ENCODE data around the gene ERCC2. TPM values are rescaled to one million over a fixed set of nuclear protein-coding genes. Genes with fewer than 3 reads are reported as not detected.

The ERCC2 gene
- total and polyA plus RNA-seq, 5 donors = 9.6 to 15.7 (median 11.5) TPM

Other genes with a start within 250 kb of the ERCC2 start
- gene NKPD1, start 209.6 kb downstream of the ERCC2 start, total RNA-seq = under 1 TPM in 1 of 4 donors, not detected in 3; 0.06 TPM
- gene NKPD1, start 209.6 kb downstream of the ERCC2 start, polyA plus RNA-seq = 0.07 TPM
- gene TRAPPC6A, start 192.3 kb downstream of the ERCC2 start, total RNA-seq = 10 to 100 TPM; 15.2 to 19.4 (median 17.2) TPM
- gene TRAPPC6A, start 192.3 kb downstream of the ERCC2 start, polyA plus RNA-seq = 26.5 TPM
- gene BLOC1S3, start 191.8 kb downstream of the ERCC2 start, total RNA-seq = 1 to 10 TPM; 3.8 to 8.2 (median 6.2) TPM
- gene BLOC1S3, start 191.8 kb downstream of the ERCC2 start, polyA plus RNA-seq = 2.4 TPM
- 1 to 10 TPM; 3.4 to 5.6 (median 4.5) TPM for gene EXOC3L2, start 125.2 kb downstream of the ERCC2 start, total RNA-seq
- 2.7 TPM for gene EXOC3L2, start 125.2 kb downstream of the ERCC2 start, polyA plus RNA-seq
- gene MARK4, start 119.3 kb downstream of the ERCC2 start, total RNA-seq = 10 to 100 TPM; 29.0 to 54.5 (median 40.4) TPM
- gene MARK4, start 119.3 kb downstream of the ERCC2 start, polyA plus RNA-seq = 21.0 TPM
- gene CKM, start 47.7 kb downstream of the ERCC2 start, total RNA-seq = 1,000 to 10,000 TPM; 2,910 to 4,826 (median 3,330) TPM
- gene CKM, start 47.7 kb downstream of the ERCC2 start, polyA plus RNA-seq = 5,160 TPM
- gene KLC3, start 29.8 kb downstream of the ERCC2 start, total RNA-seq = not detected
- 0.18 TPM for gene KLC3, start 29.8 kb downstream of the ERCC2 start, polyA plus RNA-seq
- 100 to 1,000 TPM; 131 to 161 (median 150) TPM for gene PPP1R13L, start 34.5 kb upstream of the ERCC2 start, total RNA-seq
- gene PPP1R13L, start 34.5 kb upstream of the ERCC2 start, polyA plus RNA-seq = 100 TPM
- 1 to 10 TPM; 4.0 to 6.3 (median 5.0) TPM for gene POLR1G, start 36.1 kb upstream of the ERCC2 start, total RNA-seq
- 4.0 TPM for gene POLR1G, start 36.1 kb upstream of the ERCC2 start, polyA plus RNA-seq
- 100 to 1,000 TPM; 133 to 143 (median 139) TPM for gene ERCC1, start 53.3 kb upstream of the ERCC2 start, total RNA-seq
- 139 TPM for gene ERCC1, start 53.3 kb upstream of the ERCC2 start, polyA plus RNA-seq
- gene FOSB, start 97.4 kb upstream of the ERCC2 start, total RNA-seq = 10 to 100 TPM in 1 of 4 donors, 1 to 10 TPM in 3; 1.6 to 16.3 (median 6.1) TPM
- 57.8 TPM for gene FOSB, start 97.4 kb upstream of the ERCC2 start, polyA plus RNA-seq
- gene RTN2, start 126.5 kb upstream of the ERCC2 start, total RNA-seq = 10 to 100 TPM; 18.7 to 26.4 (median 20.4) TPM
- gene RTN2, start 126.5 kb upstream of the ERCC2 start, polyA plus RNA-seq = 20.2 TPM
- under 1 TPM in 2 of 4 donors, not detected in 2; 0.24 to 0.96 TPM for gene PPM1N, start 127.9 kb upstream of the ERCC2 start, total RNA-seq
- 0.91 TPM for gene PPM1N, start 127.9 kb upstream of the ERCC2 start, polyA plus RNA-seq
- gene VASP, start 136.9 kb upstream of the ERCC2 start, total RNA-seq = 10 to 100 TPM; 44.1 to 85.4 (median 47.4) TPM
- 42.2 TPM for gene VASP, start 136.9 kb upstream of the ERCC2 start, polyA plus RNA-seq
- 10 to 100 TPM; 20.7 to 27.6 (median 24.1) TPM for gene OPA3, start 214.2 kb upstream of the ERCC2 start, total RNA-seq
- gene OPA3, start 214.2 kb upstream of the ERCC2 start, polyA plus RNA-seq = 17.5 TPM
- gene GPR4, start 231.6 kb upstream of the ERCC2 start, total RNA-seq = 10 to 100 TPM in 1 of 4 donors, 1 to 10 TPM in 3; 3.7 to 11.3 (median 4.7) TPM
- 7.7 TPM for gene GPR4, start 231.6 kb upstream of the ERCC2 start, polyA plus RNA-seq